HepG2 (cell line): ENCODE data around the gene SSMEM1. TPM values are rescaled to one million over a fixed set of nuclear protein-coding genes. Genes with fewer than 3 reads are reported as not detected.
"Not testable (repeated sequence)": the region's sequence is repeated elsewhere in the genome, so short reads cannot be mapped to it uniquely, and the experiment has no call there.

Source experiments
- ATAC-seq: fragments of 200-7000 bp; cut with Tn5 transposase; 3 replicates; pipeline ENCODE4 v1.9.1; 2020; ENCODE audit warnings: mild to moderate bottlenecking, moderate library complexity
- BruUV-seq: library from RNA; stranded (reverse); fragments of 400-500 nt; replicated peaks from 2 replicates; lab custom pipeline; 2021; lab: Mats Ljungman, UMichigan
- CTCF ChIA-PET: fragments of 300-600 bp; formaldehyde crosslinking; extraction: SDS; loops from one replicate; lab custom pipeline; 2021; ENCODE audit warnings: low total read pairs, inconsistent platforms, low intra/inter-chr PET ratio; lab: Yijun Ruan, JAX
- POLR2A ChIA-PET: fragments of 350-600 bp; sonication (Branson Sonifier 250); formaldehyde crosslinking; loops from one replicate; lab custom pipeline; 2020; ENCODE audit warnings: antibody characterized with exemption, inconsistent platforms; lab: Yijun Ruan, JAX
- DNase-seq: peaks from one replicate; pipeline ENCODE4 v3.0.0-alpha.2; 2015; ENCODE audit warnings: low spot score
- FAIRE-seq: peaks from 3 replicates; lab custom pipeline; 2011; peaks lifted over from hg19 to GRCh38; lab: Jason Lieb, UNC
- H2AFZ ChIP-seq: one replicate; pipeline ENCODE4 v1.6.1; 2011; ENCODE audit warnings: low read length, inconsistent platforms
- H3K27ac ChIP-seq: fragments of 300-600 bp; 3 replicates; pipeline ENCODE4 v1.8.0; 2011; ENCODE audit warnings: mixed run types, mild to moderate bottlenecking, mixed read lengths, low read length, inconsistent platforms; ENCODE audit not compliant: insufficient read depth; ENCODE audit errors: extremely low read length
- H3K27me3 ChIP-seq, 2 experiments: fragments of 200-600 bp in 1 of 2; 2 replicates in 1 of 2; 3 replicates in 1 of 2; pipeline versions ENCODE4 v1.6.0 to v1.8.0; 2011; ENCODE audit warnings: low read length in 2 of 2, mild to moderate bottlenecking in 2 of 2, moderate library complexity in 2 of 2, inconsistent platforms in 1 of 2; ENCODE audit not compliant: insufficient read depth in 2 of 2, control insufficient read depth in 1 of 2
- H3K36me3 ChIP-seq, 2 experiments: fragments of 200-600 bp in 1 of 2; replicated peaks in 1 of 2; 2 replicates in 1 of 2; 3 replicates in 1 of 2; pipeline versions ENCODE4 v1.5.1 to v1.8.0; 2011; ENCODE audit warnings: low read length in 2 of 2, inconsistent platforms in 1 of 2; ENCODE audit not compliant: insufficient read depth in 2 of 2, control insufficient read depth in 1 of 2
- H3K4me1 ChIP-seq: 2 replicates; pipeline ENCODE4 v1.5.1; 2012; ENCODE audit warnings: low read length, inconsistent platforms; ENCODE audit not compliant: insufficient read depth
- H3K4me2 ChIP-seq: 2 replicates; pipeline ENCODE4 v1.6.0; 2011; ENCODE audit warnings: low read depth, low read length, inconsistent platforms
- H3K4me3 ChIP-seq, 3 experiments: fragments of 200-600 bp in 1 of 3; sonication (generic), shearing (Covaris generic) in 1 of 3; replicated peaks in 1 of 3; 2 replicates each; pipeline ENCODE4 v1.5.1; 2011 to 2016; ENCODE audit warnings: low read length in 3 of 3, inconsistent platforms in 2 of 3, low read depth in 2 of 3, mild to moderate bottlenecking in 2 of 3, control low read depth in 1 of 3, mixed read lengths in 1 of 3; ENCODE audit not compliant: insufficient read depth in 1 of 3
- H3K79me2 ChIP-seq: one replicate; pipeline ENCODE4 v1.6.1; 2011; ENCODE audit warnings: low read length, inconsistent platforms; ENCODE audit not compliant: insufficient read depth
- H3K9ac ChIP-seq: 2 replicates; pipeline ENCODE4 v1.6.0; 2011; ENCODE audit warnings: mild to moderate bottlenecking, low read depth, low read length, inconsistent platforms; ENCODE audit not compliant: insufficient read depth
- H3K9me3 ChIP-seq: 2 replicates; pipeline ENCODE4 v1.5.1; 2012; ENCODE audit warnings: mild to moderate bottlenecking, low read length
- H4K20me1 ChIP-seq: 2 replicates; pipeline ENCODE4 v1.6.0; 2011; ENCODE audit warnings: inconsistent platforms, mild to moderate bottlenecking, low read length, moderate library complexity; ENCODE audit not compliant: insufficient read depth
- WGBS: methylation state at CpG from one replicate; pipeline ENCODE4 v1.1.6; 2017; ENCODE audit warnings: low lambda C conversion rate; 5-methylcytosine and 5-hydroxymethylcytosine counted together
- in situ Hi-C: cut with HindIII; loops from 2 replicates; pipeline ENCODE4 v1.10.0; 2017; ENCODE audit warnings: low pct_unique_long_range_greater_than_20kb; ENCODE audit not compliant: extremely low pct_ligation_motif_present
- intact Hi-C: fragments of 100-400 bp; cut with micrococcal nuclease; formaldehyde crosslinking; loops from one replicate; pipeline ENCODE4 v1.10.0; 2022; ENCODE audit not compliant: unreplicated experiment
- polyA plus RNA-seq, 8 experiments: library from polyadenylated mRNA; depleted of rRNA in 3 of 8; stranded (reverse) in 7 of 8; unstranded in 1 of 8; fragments of >200 nt; fragmentation: Illumina TruSeq in 4 of 8; extraction: Trizol in 4 of 8; gene quantifications; 2 replicates each; pipeline versions ENCODE4 v1.2.1 to v1.2.3, GENCODE V29; 2011 to 2016; ENCODE audit warnings: low read depth in 4 of 8, missing spikeins in 1 of 8, mixed read lengths in 1 of 8; ENCODE audit not compliant: insufficient read depth in 1 of 8
- total RNA-seq, 5 experiments: library from RNA; depleted of rRNA; stranded (reverse); fragments of >200 nt; fragmentation: Illumina TruSeq; extraction: Trizol; gene quantifications; 2 replicates each; pipeline ENCODE4 v1.2.3, GENCODE V29; 2016; ENCODE audit warnings: low read depth in 1 of 5

The SSMEM1 gene
- total and polyA plus RNA-seq, 2 of the 13 experiments (the other 11 are each of a cell fraction or from before 2014, with no cell fraction given) = not detected

GRCh38 chr7:130246491-130246890 is 38.8 kb downstream of the SSMEM1 start:
- BruUV-seq, H3K27me3 ChIP-seq, POLR2A ChIA-PET, H3K4me3 ChIP-seq, in situ Hi-C loops, H3K79me2 ChIP-seq, H3K9ac ChIP-seq, H3K27ac ChIP-seq, CTCF ChIA-PET, DNase-seq, intact Hi-C loops, H3K4me1 ChIP-seq, H3K36me3 ChIP-seq, ATAC-seq, H3K4me2 ChIP-seq, H3K9me3 ChIP-seq, H2AFZ ChIP-seq, FAIRE-seq, H4K20me1 ChIP-seq: not testable (repeated sequence)
- 37% methylated on average over 1 of the region's 1 CpG for WGBS

- POLR2A ChIA-PET, H3K9ac ChIP-seq, H3K36me3 ChIP-seq, ATAC-seq, H3K4me2 ChIP-seq, H3K79me2 ChIP-seq, DNase-seq, H3K4me1 ChIP-seq, H3K27ac ChIP-seq, H2AFZ ChIP-seq, H3K27me3 ChIP-seq, FAIRE-seq, CTCF ChIA-PET, H4K20me1 ChIP-seq, H3K9me3 ChIP-seq, in situ Hi-C loops, H3K4me3 ChIP-seq, BruUV-seq, intact Hi-C loops: not testable (repeated sequence)
- WGBS = 69% methylated on average over 5 of the region's 5 CpGs
Measured at GRCh38 chr7:130248842-130249241, 41.2 kb downstream of the SSMEM1 start.

- DNase-seq, H3K9ac ChIP-seq, H3K27ac ChIP-seq, FAIRE-seq, ATAC-seq, H3K27me3 ChIP-seq, H3K79me2 ChIP-seq, H3K4me1 ChIP-seq, H3K9me3 ChIP-seq, POLR2A ChIA-PET, H4K20me1 ChIP-seq, H3K4me2 ChIP-seq, intact Hi-C loops, H3K36me3 ChIP-seq, H3K4me3 ChIP-seq, CTCF ChIA-PET, in situ Hi-C loops, H2AFZ ChIP-seq, BruUV-seq: not testable (repeated sequence)
- 75% methylated on average over 3 of the region's 3 CpGs for WGBS
Measured at GRCh38 chr7:130249626-130250025, 42.0 kb downstream of the SSMEM1 start.
